HepG2 (cell line): ENCODE measurements around the gene DGKB. TPM values are rescaled to one million over a fixed set of nuclear protein-coding genes. Genes with fewer than 3 reads are reported as not detected.

Source experiments
- ATAC-seq: fragments of 200-7000 bp; cut with Tn5 transposase; 3 replicates; pipeline ENCODE4 v1.9.1; 2020; ENCODE audit warnings: mild to moderate bottlenecking, moderate library complexity
- BruUV-seq: library from RNA; stranded (reverse); fragments of 400-500 nt; replicated peaks from 2 replicates; lab custom pipeline; 2021; lab: Mats Ljungman, UMichigan
- CTCF ChIA-PET: fragments of 300-600 bp; formaldehyde crosslinking; extraction: SDS; loops from one replicate; lab custom pipeline; 2021; ENCODE audit warnings: low total read pairs, inconsistent platforms, low intra/inter-chr PET ratio; lab: Yijun Ruan, JAX
- POLR2A ChIA-PET: fragments of 350-600 bp; sonication (Branson Sonifier 250); formaldehyde crosslinking; loops from one replicate; lab custom pipeline; 2020; ENCODE audit warnings: antibody characterized with exemption, inconsistent platforms; lab: Yijun Ruan, JAX
- DNase-seq: peaks from one replicate; pipeline ENCODE4 v3.0.0-alpha.2; 2015; ENCODE audit warnings: low spot score
- FAIRE-seq: peaks from 3 replicates; lab custom pipeline; 2011; peaks lifted over from hg19 to GRCh38; lab: Jason Lieb, UNC
- H2AFZ ChIP-seq: one replicate; pipeline ENCODE4 v1.6.1; 2011; ENCODE audit warnings: low read length, inconsistent platforms
- H3K27ac ChIP-seq: fragments of 300-600 bp; 3 replicates; pipeline ENCODE4 v1.8.0; 2011; ENCODE audit warnings: mixed run types, mild to moderate bottlenecking, mixed read lengths, low read length, inconsistent platforms; ENCODE audit not compliant: insufficient read depth; ENCODE audit errors: extremely low read length
- H3K27me3 ChIP-seq, 2 experiments: fragments of 200-600 bp in 1 of 2; 2 replicates in 1 of 2; 3 replicates in 1 of 2; pipeline versions ENCODE4 v1.6.0 to v1.8.0; 2011; ENCODE audit warnings: low read length in 2 of 2, mild to moderate bottlenecking in 2 of 2, moderate library complexity in 2 of 2, inconsistent platforms in 1 of 2; ENCODE audit not compliant: insufficient read depth in 2 of 2, control insufficient read depth in 1 of 2
- H3K36me3 ChIP-seq, 2 experiments: fragments of 200-600 bp in 1 of 2; replicated peaks in 1 of 2; 2 replicates in 1 of 2; 3 replicates in 1 of 2; pipeline versions ENCODE4 v1.5.1 to v1.8.0; 2011; ENCODE audit warnings: low read length in 2 of 2, inconsistent platforms in 1 of 2; ENCODE audit not compliant: insufficient read depth in 2 of 2, control insufficient read depth in 1 of 2
- H3K4me1 ChIP-seq: 2 replicates; pipeline ENCODE4 v1.5.1; 2012; ENCODE audit warnings: low read length, inconsistent platforms; ENCODE audit not compliant: insufficient read depth
- H3K4me2 ChIP-seq: 2 replicates; pipeline ENCODE4 v1.6.0; 2011; ENCODE audit warnings: low read depth, low read length, inconsistent platforms
- H3K4me3 ChIP-seq, 3 experiments: fragments of 200-600 bp in 1 of 3; sonication (generic), shearing (Covaris generic) in 1 of 3; replicated peaks in 1 of 3; 2 replicates each; pipeline ENCODE4 v1.5.1; 2011 to 2016; ENCODE audit warnings: low read length in 3 of 3, inconsistent platforms in 2 of 3, low read depth in 2 of 3, mild to moderate bottlenecking in 2 of 3, control low read depth in 1 of 3, mixed read lengths in 1 of 3; ENCODE audit not compliant: insufficient read depth in 1 of 3
- H3K79me2 ChIP-seq: one replicate; pipeline ENCODE4 v1.6.1; 2011; ENCODE audit warnings: low read length, inconsistent platforms; ENCODE audit not compliant: insufficient read depth
- H3K9ac ChIP-seq: 2 replicates; pipeline ENCODE4 v1.6.0; 2011; ENCODE audit warnings: mild to moderate bottlenecking, low read depth, low read length, inconsistent platforms; ENCODE audit not compliant: insufficient read depth
- H3K9me3 ChIP-seq: 2 replicates; pipeline ENCODE4 v1.5.1; 2012; ENCODE audit warnings: mild to moderate bottlenecking, low read length
- H4K20me1 ChIP-seq: 2 replicates; pipeline ENCODE4 v1.6.0; 2011; ENCODE audit warnings: inconsistent platforms, mild to moderate bottlenecking, low read length, moderate library complexity; ENCODE audit not compliant: insufficient read depth
- ATAD3A ChIP-seq: sonication (generic); formaldehyde crosslinking; IDR thresholded peaks from 2 replicates; pipeline ENCODE4 v1.4.0; 2020; ENCODE audit warnings: missing genetic modification reagents
- DMAP1 ChIP-seq: IDR thresholded peaks from 2 replicates; pipeline ENCODE4 v1.6.1; 2016
- E2F5 ChIP-seq: sonication (generic); formaldehyde crosslinking; conservative IDR thresholded peaks from 2 replicates; pipeline ENCODE4 v1.4.0; 2020; ENCODE audit warnings: missing genetic modification reagents
- HOXA9 ChIP-seq: sonication (generic); formaldehyde crosslinking; IDR thresholded peaks from 2 replicates; pipeline ENCODE4 v1.8.1; 2022; ENCODE audit warnings: missing genetic modification reagents, mild to moderate bottlenecking, moderate library complexity, borderline replicate concordance
- KDM5A ChIP-seq: fragments of 200-600 bp; sonication (generic); IDR thresholded peaks from 2 replicates; pipeline ENCODE4 v1.7.0; 2018; ENCODE audit warnings: antibody characterized with exemption, mild to moderate bottlenecking, low read length, borderline replicate concordance
- NFATC3 ChIP-seq: sonication (generic); formaldehyde crosslinking; IDR thresholded peaks from 2 replicates; pipeline ENCODE4 v1.5.1; 2020; ENCODE audit warnings: mild to moderate bottlenecking, missing genetic modification reagents
- POLR2G ChIP-seq: fragments of 200-400 bp; formaldehyde crosslinking; IDR thresholded peaks from 2 replicates; pipeline ENCODE4 v1.6.1; 2018; ENCODE audit warnings: mild to moderate bottlenecking, low read depth, low read length, moderate library complexity
- RELA ChIP-seq: sonication (generic); formaldehyde crosslinking; IDR thresholded peaks from 2 replicates; pipeline ENCODE4 v1.4.0; 2020; ENCODE audit warnings: missing genetic modification reagents
- TRIM24 ChIP-seq: sonication (generic); formaldehyde crosslinking; IDR thresholded peaks from 2 replicates; pipeline ENCODE4 v1.8.0; 2022; ENCODE audit warnings: mild to moderate bottlenecking, missing genetic modification reagents
- ZFAT ChIP-seq: sonication (generic); formaldehyde crosslinking; conservative IDR thresholded peaks from 2 replicates; pipeline ENCODE4 v1.8.1; 2023; ENCODE audit warnings: missing genetic modification reagents, inconsistent platforms
- ZFP1 ChIP-seq: IDR thresholded peaks from 2 replicates; pipeline ENCODE4 v1.6.1; 2016
- ZNF207 ChIP-seq: fragments of 450-650 bp; IDR thresholded peaks from 2 replicates; pipeline ENCODE4 v1.6.1; 2016; ENCODE audit warnings: antibody characterized with exemption, borderline replicate concordance
- ZSCAN9 ChIP-seq: IDR thresholded peaks from 2 replicates; pipeline ENCODE4 v1.6.1; 2016; ENCODE audit warnings: borderline replicate concordance
- WGBS: methylation state at CpG from one replicate; pipeline ENCODE4 v1.1.6; 2017; ENCODE audit warnings: low lambda C conversion rate; 5-methylcytosine and 5-hydroxymethylcytosine counted together
- in situ Hi-C: cut with HindIII; loops from 2 replicates; pipeline ENCODE4 v1.10.0; 2017; ENCODE audit warnings: low pct_unique_long_range_greater_than_20kb; ENCODE audit not compliant: extremely low pct_ligation_motif_present
- intact Hi-C: fragments of 100-400 bp; cut with micrococcal nuclease; formaldehyde crosslinking; loops from one replicate; pipeline ENCODE4 v1.10.0; 2022; ENCODE audit not compliant: unreplicated experiment
- polyA plus RNA-seq, 8 experiments: library from polyadenylated mRNA; depleted of rRNA in 3 of 8; stranded (reverse) in 7 of 8; unstranded in 1 of 8; fragments of >200 nt; fragmentation: Illumina TruSeq in 4 of 8; extraction: Trizol in 4 of 8; gene quantifications; 2 replicates each; pipeline versions ENCODE4 v1.2.1 to v1.2.3, GENCODE V29; 2011 to 2016; ENCODE audit warnings: low read depth in 4 of 8, missing spikeins in 1 of 8, mixed read lengths in 1 of 8; ENCODE audit not compliant: insufficient read depth in 1 of 8
- total RNA-seq, 5 experiments: library from RNA; depleted of rRNA; stranded (reverse); fragments of >200 nt; fragmentation: Illumina TruSeq; extraction: Trizol; gene quantifications; 2 replicates each; pipeline ENCODE4 v1.2.3, GENCODE V29; 2016; ENCODE audit warnings: low read depth in 1 of 5
- TF ChIP-seq, protein P1 (sequence below): sonication (generic); formaldehyde crosslinking; IDR thresholded peaks from 2 replicates; pipeline ENCODE4 v1.8.0; 2022; ENCODE audit warnings: mild to moderate bottlenecking, missing genetic modification reagents, moderate library complexity
- TF ChIP-seq, protein P2 (sequence below): sonication (generic); formaldehyde crosslinking; IDR thresholded peaks from 2 replicates; pipeline ENCODE4 v1.5.0; 2020; ENCODE audit warnings: mild to moderate bottlenecking, missing genetic modification reagents

Gene DGKB
- total and polyA plus RNA-seq, 2 of the 13 experiments (the other 11 are each of a cell fraction or from before 2014, with no cell fraction given): not detected

- no peak for FAIRE-seq
- ATAC-seq: no peak
- CTCF ChIA-PET: no interaction called here
Measured at GRCh38 chr7:14322724-14323123, 579.8 kb downstream of the DGKB start.

DNA sequence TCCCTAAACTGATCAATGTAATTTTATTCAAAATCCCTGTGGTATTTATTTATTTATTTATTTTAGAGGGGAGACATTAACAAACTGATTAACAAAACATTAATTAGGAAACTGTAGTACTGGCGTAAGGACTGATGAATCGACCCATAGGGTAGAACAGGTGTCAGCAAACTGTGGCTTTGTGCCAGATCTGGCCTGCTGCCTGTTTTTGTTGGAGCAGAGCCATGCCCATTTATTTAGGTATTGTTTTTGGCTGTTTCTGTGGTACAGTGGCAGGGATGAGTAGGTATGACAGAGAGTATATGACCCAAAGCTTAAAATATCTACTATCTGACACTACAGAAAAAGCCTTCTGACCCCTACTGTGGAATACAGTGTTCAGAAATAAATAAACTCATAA is 580.6 kb downstream of the DGKB start:
- no peak overlapping the region for H3K9ac ChIP-seq
- no peaks in the 10 kb centered on the region for H3K36me3 ChIP-seq
- POLR2A ChIA-PET: no interaction called here
- BruUV-seq: no TSS peak
- H3K9me3 ChIP-seq: peaks cover 52% of the 10 kb centered on the region
- H3K27ac ChIP-seq: no peak overlapping the region
- DNase-seq (no peak), FAIRE-seq (no peak), ATAC-seq (no peak)
- H3K4me2 ChIP-seq: no peak overlapping the region
- H3K4me3 ChIP-seq: no peak overlapping the region
- no peaks in the 10 kb centered on the region for H3K27me3 ChIP-seq
- H4K20me1 ChIP-seq: no peaks in the 10 kb centered on the region
- H3K4me1 ChIP-seq: no peaks in the 10 kb centered on the region
- intact Hi-C loops: no loop called here
- no peaks in the 10 kb centered on the region for H3K79me2 ChIP-seq
- no peak overlapping the region for H2AFZ ChIP-seq
- 32% methylated on average over 2 of the region's 2 CpGs for WGBS
- no peak for TF ChIP-seq DMAP1 (CRISPR knock-in tag)
- TF ChIP-seq, protein P1, sequence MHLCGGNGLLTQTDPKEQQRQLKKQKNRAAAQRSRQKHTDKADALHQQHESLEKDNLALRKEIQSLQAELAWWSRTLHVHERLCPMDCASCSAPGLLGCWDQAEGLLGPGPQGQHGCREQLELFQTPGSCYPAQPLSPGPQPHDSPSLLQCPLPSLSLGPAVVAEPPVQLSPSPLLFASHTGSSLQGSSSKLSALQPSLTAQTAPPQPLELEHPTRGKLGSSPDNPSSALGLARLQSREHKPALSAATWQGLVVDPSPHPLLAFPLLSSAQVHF (CRISPR knock-in tag): no peak
- TF ChIP-seq KDM5A: no peak
- TF ChIP-seq RELA (CRISPR knock-in tag): no peak
- TF ChIP-seq NFATC3 (CRISPR knock-in tag): no peak
- TF ChIP-seq ATAD3A (CRISPR knock-in tag): no peak
- TF ChIP-seq ZNF207: no peak
- TF ChIP-seq E2F5 (CRISPR knock-in tag): no peak
- no peak for TF ChIP-seq POLR2G
- no peak for TF ChIP-seq TRIM24 (CRISPR knock-in tag)
- TF ChIP-seq ZFAT (CRISPR knock-in tag): no peak
- TF ChIP-seq ZSCAN9 (CRISPR knock-in tag): no peak
- TF ChIP-seq, protein P2, sequence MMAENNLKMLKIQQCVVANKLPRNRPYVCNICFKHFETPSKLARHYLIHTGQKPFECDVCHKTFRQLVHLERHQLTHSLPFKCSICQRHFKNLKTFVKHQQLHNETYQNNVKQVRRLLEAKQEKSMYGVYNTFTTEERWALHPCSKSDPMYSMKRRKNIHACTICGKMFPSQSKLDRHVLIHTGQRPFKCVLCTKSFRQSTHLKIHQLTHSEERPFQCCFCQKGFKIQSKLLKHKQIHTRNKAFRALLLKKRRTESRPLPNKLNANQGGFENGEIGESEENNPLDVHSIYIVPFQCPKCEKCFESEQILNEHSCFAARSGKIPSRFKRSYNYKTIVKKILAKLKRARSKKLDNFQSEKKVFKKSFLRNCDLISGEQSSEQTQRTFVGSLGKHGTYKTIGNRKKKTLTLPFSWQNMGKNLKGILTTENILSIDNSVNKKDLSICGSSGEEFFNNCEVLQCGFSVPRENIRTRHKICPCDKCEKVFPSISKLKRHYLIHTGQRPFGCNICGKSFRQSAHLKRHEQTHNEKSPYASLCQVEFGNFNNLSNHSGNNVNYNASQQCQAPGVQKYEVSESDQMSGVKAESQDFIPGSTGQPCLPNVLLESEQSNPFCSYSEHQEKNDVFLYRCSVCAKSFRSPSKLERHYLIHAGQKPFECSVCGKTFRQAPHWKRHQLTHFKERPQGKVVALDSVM (CRISPR knock-in tag): no peak
- TF ChIP-seq, all 625 proteins: peak for 0
- in situ Hi-C loops: no loop called here
- CTCF ChIA-PET: no interaction called here

More at GRCh38 chr7:14322724-14323123, 579.8 kb downstream of the DGKB start:
- Histone ChIP-seq H3K27me3 (no peaks in the 10 kb centered on the region), H3K9me3 (peaks cover 55% of the 10 kb centered on the region), H3K4me1 (no peaks in the 10 kb centered on the region), H3K36me3 (no peaks in the 10 kb centered on the region)
- no peak for DNase-seq
- BruUV-seq: no TSS peak
- POLR2A ChIA-PET: no interaction called here
- no peak for TF ChIP-seq ZFP1 (CRISPR knock-in tag)
- TF ChIP-seq HOXA9 (CRISPR knock-in tag): no peak
- TF ChIP-seq, all 625 proteins: peak for 0
- 52% methylated on average over 2 of the region's 2 CpGs for WGBS
- H3K27ac ChIP-seq: no peak overlapping the region
- no peaks in the 10 kb centered on the region for H3K79me2 ChIP-seq
- intact Hi-C loops: no loop called here
- H3K4me3 ChIP-seq: no peak overlapping the region
- no peak overlapping the region for H3K9ac ChIP-seq
- no peak overlapping the region for H3K4me2 ChIP-seq
- no peaks in the 10 kb centered on the region for H4K20me1 ChIP-seq
- in situ Hi-C loops: no loop called here
- H2AFZ ChIP-seq: no peak overlapping the region
